Heart right ventricle (tissue), 16 donors: ENCODE data around the gene UCHL5. TPM values are rescaled to one million over a fixed set of nuclear protein-coding genes. Genes with fewer than 3 reads are reported as not detected.

Experiments used
- ATAC-seq, 8 donors: fragments of 200-7000 bp; cut with Tn5 transposase; one replicate each; pipeline ENCODE4 v1.9.1; 2020; ENCODE audit warnings: mild to moderate bottlenecking in 8 of 8, moderate library complexity in 8 of 8, moderate number of reproducible peaks in 1 of 8
- DNase-seq, 2 donors: peaks; one replicate each; pipeline ENCODE4 v3.0.0-alpha.2; 2020
- H3K27ac ChIP-seq, 10 donors: fragments of 200-600 bp; sonication (generic) in 2 of 10; one replicate each; pipeline versions ENCODE4 v1.5.0 to v1.8.0; 2020 to 2022; ENCODE audit warnings: mild to moderate bottlenecking in 3 of 10
- H3K27me3 ChIP-seq, 7 donors: fragments of 200-600 bp; one replicate each; pipeline ENCODE4 v1.8.0; 2021 to 2022; ENCODE audit warnings: mild to moderate bottlenecking in 2 of 7
- H3K36me3 ChIP-seq, 9 donors: fragments of 200-600 bp; sonication (generic) in 1 of 9; one replicate each; pipeline versions ENCODE4 v1.5.0 to v1.8.0; 2020 to 2022; ENCODE audit warnings: mild to moderate bottlenecking in 2 of 9
- H3K4me1 ChIP-seq, 9 donors: fragments of 200-600 bp; sonication (generic) in 1 of 9; one replicate each; pipeline versions ENCODE4 v1.5.0 to v1.8.0; 2020 to 2022; ENCODE audit warnings: mild to moderate bottlenecking in 4 of 9
- H3K4me3 ChIP-seq, 10 donors: fragments of 200-600 bp; sonication (generic) in 2 of 10; one replicate each; pipeline versions ENCODE4 v1.5.0 to v1.8.0; 2020 to 2022; ENCODE audit warnings: mild to moderate bottlenecking in 7 of 10, moderate library complexity in 2 of 10
- H3K9me3 ChIP-seq, 11 donors: fragments of 200-600 bp in 10 of 11; sonication (generic) in 2 of 11; one replicate each; pipeline versions ENCODE4 v1.5.0 to v1.8.0; 2013 to 2022; ENCODE audit warnings: mild to moderate bottlenecking in 2 of 11, control low read depth in 1 of 11, moderate library complexity in 1 of 11
- WGBS, 2 donors: extraction: QIAGEN DNeasy Blood & Tissue Kit; methylation state at CpG; one replicate each; pipeline ENCODE4 v1.1.7; 2013; ENCODE audit warnings: inconsistent platforms in 1 of 2; 5-methylcytosine and 5-hydroxymethylcytosine counted together
- intact Hi-C, 10 donors: fragments of 100-400 bp; cut with DNase I; formaldehyde crosslinking; loops; one replicate each; pipeline versions ENCODE4 v1.11.1 to v1.14.2; 2022
- polyA plus RNA-seq, 2 donors: library from polyadenylated mRNA; stranded (reverse); fragments of 200-250 nt; gene quantifications; one replicate each; pipeline ENCODE4 v1.2.3, GENCODE V29; 2013
- total RNA-seq, 10 donors: library from RNA; stranded (reverse); fragmentation: NEBNext Ultra II Directional in 3 of 10; extraction: Animal tissue kit (Norgen Biotek cat#: 25700) in 3 of 10; gene quantifications; one replicate each; pipeline versions ENCODE4 v1.2.1 to v1.2.4, GENCODE V29; 2021 to 2023
- TF ChIP-seq, protein P1 (sequence below), 9 donors: fragments of 200-600 bp; sonication (generic) in 2 of 9; IDR thresholded peaks; one replicate each; pipeline versions ENCODE4 v1.5.0 to v1.8.0; 2021 to 2022; ENCODE audit warnings: antibody characterized with exemption in 9 of 9, mild to moderate bottlenecking in 5 of 9, moderate library complexity in 1 of 9
- donor health status: Arrhythmogenic right ventricular cardiomyopathy.
- donor health status: ischemic (EF 13 %, LVEDD 7.1; RV severe dilation, severe dysfunction).
- donor health status: healthy with polysubstance abuse.
- donor health status: DM: no; HTN: yes; CAD: no.
- donor health status: DM: no; HTN: no; CAD: no.
- donor health status: ischemic (EF 25% LVEDD 6.9; RV normal size, moderate dysfunction).
- donor health status: ischemic (EF 25% LVEDD 5.7; RV mildly dilated, moderate dysfunction).
- donor health status: healthy.
- donor health status: DM: yes; HTN: yes; CAD: no.
- donor health status: Ischemic cardiomyopathy.
- donor health status: ischemic (EF 35%, LVEDD 5.7; RV mildly dilated, moderate dysfunction).
- donor health status: nonischemic (EF 11% LVEDD 7.7; RV severe dilation, severe dysfunction).
- donor health status: DM: yes; HTN: yes; CAD: no.
- donor health status: PGD.
- donor health status: ischemic (EF 29% LVEDD 5.4; RV normal size, mild dysfunction).
- donor health status: nonischemic (EF 23%, LVEDD 6.1; RV moderate dilation, normal function).

UCHL5 gene
- total and polyA plus RNA-seq, 12 donors = 13.3 to 45.2 (median 34.9) TPM

DNA sequence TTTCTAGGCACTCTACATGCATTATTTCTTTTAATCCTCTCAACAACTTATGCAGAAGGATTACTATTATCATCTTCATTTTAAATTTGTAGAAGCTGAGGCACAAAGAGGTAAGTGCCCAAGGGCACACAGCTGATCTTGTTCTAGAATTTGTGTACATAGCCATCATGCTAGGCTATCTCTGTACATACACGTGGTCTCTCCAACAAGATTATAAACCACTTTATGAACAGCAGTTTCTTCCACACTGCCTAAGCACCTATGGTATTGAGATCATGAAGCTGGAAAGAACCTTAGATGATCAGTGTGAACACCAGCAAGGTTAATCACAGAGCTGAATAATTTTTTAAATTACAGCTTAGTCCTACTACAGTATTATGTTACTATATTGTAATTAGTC, 28.9 kb downstream of the UCHL5 start:
- peaks cover 0 to 6% (median 0%) of the 10 kb centered on the region in 11 donors for H3K9me3 ChIP-seq
- peaks cover 0 to 5% (median 0%) of the 10 kb centered on the region in 9 donors for H3K4me1 ChIP-seq
- intact Hi-C loops = loop anchor here in 3 of 10 donors (5.0 to 10.0 kb wide), 2 partner anchors 425 to 553 kb away; no protein-coding TSS in a partner anchor
- H3K27me3 ChIP-seq = no peaks in the 10 kb centered on the region
- DNase-seq (no peak), ATAC-seq (no peak)
- H3K27ac ChIP-seq = no peak overlapping the region
- no peak overlapping the region for H3K4me3 ChIP-seq
- TF ChIP-seq, protein P1, sequence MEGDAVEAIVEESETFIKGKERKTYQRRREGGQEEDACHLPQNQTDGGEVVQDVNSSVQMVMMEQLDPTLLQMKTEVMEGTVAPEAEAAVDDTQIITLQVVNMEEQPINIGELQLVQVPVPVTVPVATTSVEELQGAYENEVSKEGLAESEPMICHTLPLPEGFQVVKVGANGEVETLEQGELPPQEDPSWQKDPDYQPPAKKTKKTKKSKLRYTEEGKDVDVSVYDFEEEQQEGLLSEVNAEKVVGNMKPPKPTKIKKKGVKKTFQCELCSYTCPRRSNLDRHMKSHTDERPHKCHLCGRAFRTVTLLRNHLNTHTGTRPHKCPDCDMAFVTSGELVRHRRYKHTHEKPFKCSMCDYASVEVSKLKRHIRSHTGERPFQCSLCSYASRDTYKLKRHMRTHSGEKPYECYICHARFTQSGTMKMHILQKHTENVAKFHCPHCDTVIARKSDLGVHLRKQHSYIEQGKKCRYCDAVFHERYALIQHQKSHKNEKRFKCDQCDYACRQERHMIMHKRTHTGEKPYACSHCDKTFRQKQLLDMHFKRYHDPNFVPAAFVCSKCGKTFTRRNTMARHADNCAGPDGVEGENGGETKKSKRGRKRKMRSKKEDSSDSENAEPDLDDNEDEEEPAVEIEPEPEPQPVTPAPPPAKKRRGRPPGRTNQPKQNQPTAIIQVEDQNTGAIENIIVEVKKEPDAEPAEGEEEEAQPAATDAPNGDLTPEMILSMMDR (IDR thresholded peaks at IDR 0.05) = no peak
- peaks cover 0 to 41% (median 4%) of the 10 kb centered on the region in 9 donors for H3K36me3 ChIP-seq
- WGBS, 2 donors = 40 to 58% methylated on average over 1 of the region's 1 CpG

DNA sequence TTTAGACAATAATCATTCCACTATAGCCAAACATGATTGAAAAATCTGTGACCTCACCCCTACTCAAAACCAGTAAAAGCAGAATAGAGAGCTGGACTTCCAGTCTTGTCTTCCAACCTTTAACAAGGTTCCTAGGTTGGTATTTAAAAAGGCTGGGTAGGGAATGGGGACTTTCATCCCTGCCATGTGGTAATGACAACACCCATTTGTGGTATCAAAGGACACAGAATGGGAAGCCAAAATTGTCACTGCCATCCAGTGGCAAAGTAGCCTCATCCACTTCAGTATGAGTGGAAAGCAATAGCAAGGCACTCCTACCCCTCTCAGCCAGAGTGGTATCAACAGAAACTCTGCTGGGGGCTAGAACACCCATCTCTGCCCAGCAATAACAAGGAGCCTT, 33.9 kb downstream of the UCHL5 start:
- Histone ChIP-seq H3K4me1 (peaks cover 0 to 2% (median 0%) of the 10 kb centered on the region in 9 donors), H3K27me3 (no peaks in the 10 kb centered on the region), H3K27ac (no peak overlapping the region), H3K4me3 (no peak overlapping the region), H3K9me3 (no peaks in the 10 kb centered on the region), H3K36me3 (peaks cover 0 to 85% (median 4%) of the 10 kb centered on the region in 9 donors)
- intact Hi-C loops = loop anchor here in 3 of 10 donors (5.0 to 10.0 kb wide), 4 partner anchors 210 to 420 kb away; no protein-coding TSS in a partner anchor
- no peak for DNase-seq
- TF ChIP-seq, protein P1 (IDR thresholded peaks at IDR 0.05) = no peak
- ATAC-seq = peak in 1 of 8 donors; percentile 25

DNA sequence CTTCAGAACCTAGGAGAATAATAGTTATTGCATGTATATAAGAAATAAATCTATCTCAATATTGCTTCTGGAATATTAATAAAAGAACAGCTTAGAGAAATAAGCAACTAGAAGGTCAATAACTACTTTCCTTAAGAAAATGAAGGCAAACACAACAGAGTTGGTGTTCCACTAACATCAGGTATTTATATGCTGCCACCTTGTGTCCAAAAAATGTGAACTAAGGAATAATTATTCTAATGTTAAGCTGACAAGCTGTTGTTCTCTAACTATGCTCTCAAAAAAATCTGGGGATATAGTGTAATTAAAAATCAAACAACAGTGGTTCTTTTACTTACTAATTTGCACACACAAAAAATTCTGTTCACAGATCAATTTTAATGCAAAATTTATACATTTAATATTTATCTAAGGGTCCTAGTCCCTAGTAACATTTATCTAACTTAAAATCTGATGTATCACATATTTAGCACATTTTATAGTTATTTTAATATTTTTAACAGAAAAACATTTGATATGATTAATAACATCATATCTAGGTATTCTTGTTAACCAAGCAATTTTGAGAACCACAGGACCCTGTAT, 39.6 kb downstream of the UCHL5 start:
- Histone ChIP-seq H3K4me3 (no peak overlapping the region), H3K36me3 (peaks cover 0 to 61% (median 0%) of the 10 kb centered on the region in 9 donors)
- intact Hi-C loops = loop anchor here (2.0 to 10.0 kb wide), 16 partner anchors 205 to 547 kb away; partner anchors contain the start of genes RGS2 (in 3 of the 10) and RGS13 (in 1 of the 10)

DNA sequence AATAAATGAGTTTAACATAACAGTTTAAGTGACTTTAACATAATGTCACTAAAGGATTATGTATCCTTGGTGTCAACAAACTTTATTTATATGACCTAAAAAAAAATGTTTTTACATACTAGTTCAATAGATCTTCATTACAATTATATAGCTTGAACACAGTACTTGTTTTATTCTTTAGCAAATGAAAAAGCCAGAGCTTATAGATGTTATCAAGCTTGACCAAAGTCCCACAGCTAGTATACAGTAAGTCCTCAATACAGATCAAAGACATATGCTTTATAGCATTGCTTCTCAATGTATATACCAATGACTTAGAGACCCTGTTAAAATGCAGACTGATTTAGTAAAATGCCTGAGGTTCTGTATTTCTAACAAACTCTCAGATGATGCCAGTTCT, 42.4 kb downstream of the UCHL5 start:
- no peak overlapping the region for H3K27ac ChIP-seq

More for the DNA sequence above, 39.6 kb downstream of the UCHL5 start:
- Histone ChIP-seq H3K27me3 (no peaks in the 10 kb centered on the region), H3K27ac (no peak overlapping the region), H3K9me3 (no peaks in the 10 kb centered on the region), H3K4me1 (peaks cover 0 to 2% (median 0%) of the 10 kb centered on the region in 9 donors)
- ATAC-seq (peak in 4 of 8 donors; percentile 42 to 63 (median 54)), DNase-seq (peak in 1 of 2 donors; percentile 8)
- TF ChIP-seq, protein P1 (IDR thresholded peaks at IDR 0.05) = peak; percentile 26 to 74 (median 60)

More for the DNA sequence above, 42.4 kb downstream of the UCHL5 start:
- ATAC-seq (no peak), DNase-seq (no peak)
- intact Hi-C loops = loop anchor here in 8 of 10 donors (5.0 to 10.0 kb wide), 7 partner anchors 209 to 542 kb away; partner anchors contain the start of genes RGS2 (in 3 of the 8) and RGS13 (in 1 of the 8)
- no peak overlapping the region for H3K4me3 ChIP-seq
- peaks cover 0 to 38% (median 0%) of the 10 kb centered on the region in 9 donors for H3K36me3 ChIP-seq
- no peaks in the 10 kb centered on the region for H3K27me3 ChIP-seq
- TF ChIP-seq, protein P1 (IDR thresholded peaks at IDR 0.05) = no peak
- no peaks in the 10 kb centered on the region for H3K9me3 ChIP-seq
- H3K4me1 ChIP-seq = peaks cover 0 to 20% (median 5%) of the 10 kb centered on the region in 9 donors
